PFSK-1 (cell line): ENCODE results near the gene APBA2.

Experiments
- FOXP2 ChIP-seq: optimal IDR thresholded peaks from 2 replicates; pipeline ENCODE3; 2011; ENCODE audit warnings: borderline replicate concordance, control low read depth, inconsistent platforms; ENCODE audit not compliant: insufficient read depth; ENCODE audit errors: extremely low read length, extremely low read depth
- POLR2AphosphoS5 ChIP-seq: IDR thresholded peaks from 2 replicates; pipeline ENCODE4 v1.6.1; 2012; ENCODE audit warnings: low read depth, mild to moderate bottlenecking, control low read depth, low read length, moderate library complexity
- REST ChIP-seq, 2 experiments: IDR thresholded peaks; 2 replicates each; pipeline versions ENCODE4 v1.6.1 to v1.8.0; 2011 to 2012; ENCODE audit warnings: low read depth in 2 of 2, low read length in 2 of 2, control low read depth in 1 of 2, inconsistent platforms in 1 of 2, mild to moderate bottlenecking in 1 of 2, moderate library complexity in 1 of 2; ENCODE audit not compliant: insufficient read depth in 1 of 2
- SIN3A ChIP-seq: IDR thresholded peaks from 2 replicates; pipeline ENCODE4 v1.6.1; 2012; ENCODE audit warnings: mild to moderate bottlenecking, low read length, moderate library complexity, borderline replicate concordance; ENCODE audit not compliant: insufficient read depth
- TAF1 ChIP-seq: IDR thresholded peaks from 2 replicates; pipeline ENCODE4 v1.6.1; 2012; ENCODE audit warnings: low read length, control low read depth, borderline replicate concordance; ENCODE audit not compliant: insufficient read depth

Gene APBA2

GRCh38 chr15:29121907-29122306, 236.1 kb downstream of the APBA2 start:
- TF ChIP-seq SIN3A (no peak), POLR2AphosphoS5 (no peak), FOXP2 (no peak), TAF1 (no peak), REST (IDR thresholded peaks at IDR 0.05; ENCODE audit: insufficient read depth in 1 of 2, low read depth in 2 of 2, low read length in 2 of 2) (no peak)

GRCh38 chr15:29122506-29122905, 236.7 kb downstream of the APBA2 start:
- TF ChIP-seq TAF1: no peak
- no peak for TF ChIP-seq REST (IDR thresholded peaks at IDR 0.05; ENCODE audit: insufficient read depth in 1 of 2, low read depth in 2 of 2, low read length in 2 of 2)
- TF ChIP-seq SIN3A: no peak
- no peak for TF ChIP-seq FOXP2
- TF ChIP-seq POLR2AphosphoS5: no peak

DNA sequence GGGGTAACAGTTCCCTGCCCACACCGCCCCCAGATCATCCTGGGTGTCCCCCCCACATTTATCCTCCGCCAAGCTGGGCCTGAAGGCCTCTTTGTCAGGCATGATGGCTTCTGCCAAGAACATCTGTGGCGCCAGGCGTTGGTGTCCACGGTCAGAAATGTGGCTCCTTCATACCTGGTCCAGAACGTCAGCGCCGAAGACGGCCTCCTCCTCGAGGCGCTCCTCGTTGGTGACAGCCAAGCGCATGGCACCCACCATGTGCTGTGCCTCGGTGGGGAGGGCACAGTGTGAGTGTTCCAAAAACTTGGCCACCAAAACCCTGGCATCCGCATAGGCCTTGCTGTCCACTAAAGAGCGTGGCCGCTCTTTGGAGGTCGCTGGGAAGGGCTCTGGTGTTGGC, 237.4 kb downstream of the APBA2 start:
- TF ChIP-seq FOXP2 (no peak), REST (IDR thresholded peaks at IDR 0.05; ENCODE audit: insufficient read depth in 1 of 2, low read depth in 2 of 2, low read length in 2 of 2) (no peak), POLR2AphosphoS5 (no peak), TAF1 (no peak), SIN3A (no peak)

DNA sequence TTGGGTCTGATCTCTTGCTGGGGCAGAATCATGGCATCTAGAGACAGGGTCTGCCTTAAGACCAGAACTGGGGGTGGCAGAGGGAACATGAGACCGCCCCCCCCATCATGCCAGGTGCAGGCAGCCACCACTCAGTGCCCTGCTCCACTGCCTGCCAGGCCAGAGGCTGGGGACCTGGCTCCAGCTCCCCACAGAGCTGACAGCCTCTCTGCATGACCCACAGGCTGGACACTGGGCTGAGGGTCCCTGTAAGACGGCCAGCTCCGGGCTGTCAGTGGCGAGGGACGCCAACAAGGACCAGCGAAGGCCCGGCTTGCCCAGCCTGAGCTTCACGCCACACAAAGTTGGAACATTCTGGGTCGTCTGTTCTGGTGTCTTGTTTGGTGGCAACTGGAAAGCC, 238.2 kb downstream of the APBA2 start:
- TF ChIP-seq POLR2AphosphoS5: no peak

GRCh38 chr15:29124581-29125381, 239.0 kb downstream of the APBA2 start:
- no peak for TF ChIP-seq REST (IDR thresholded peaks at IDR 0.05; ENCODE audit: insufficient read depth in 1 of 2, low read depth in 2 of 2, low read length in 2 of 2)
- no peak for TF ChIP-seq SIN3A
- TF ChIP-seq POLR2AphosphoS5: no peak
- TF ChIP-seq TAF1: no peak
- no peak for TF ChIP-seq FOXP2
